ENCODE results near the gene MGMT. TPM values are rescaled to one million over a fixed set of nuclear protein-coding genes. Genes with fewer than 3 reads are reported as not detected.

Gene MGMT
- total RNA-seq, 2 experiments from 2014 or later: 15.4 to 16.7 TPM

DNA sequence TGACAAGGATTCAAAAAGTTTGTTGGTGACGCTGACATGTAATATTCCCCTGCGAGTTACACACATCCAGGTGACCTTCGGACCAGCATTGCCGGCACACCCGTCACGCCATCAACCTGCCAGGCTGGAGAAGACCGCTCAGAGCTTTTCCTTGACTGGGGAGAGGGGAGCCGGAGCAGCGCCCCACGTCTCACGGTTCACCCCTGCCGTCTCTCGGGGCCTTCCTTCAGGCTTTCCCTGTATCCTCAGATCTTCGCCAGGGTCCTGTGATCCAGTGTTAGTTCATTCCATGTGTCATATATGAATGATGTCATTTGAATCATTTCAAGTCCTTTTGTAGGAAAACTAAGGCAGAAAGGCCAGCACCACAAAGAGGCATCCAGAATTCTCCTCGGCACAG, 127.8 kb downstream of the MGMT start:
- no peak for DNase-seq
- Mint-ChIP-seq H3K27me3 (no peaks in the 10 kb centered on the region), H3K9me3 (peaks cover 36% of the 10 kb centered on the region), H3K36me3 (ENCODE audit: low read depth) (peaks cover 10% of the 10 kb centered on the region), H3K4me1 (no peaks in the 10 kb centered on the region), H3K4me3 (no peak overlapping the region), H3K27ac (no peak overlapping the region)
- CTCF ChIA-PET: no interaction called here
- POLR2A ChIA-PET: no interaction called here

DNA sequence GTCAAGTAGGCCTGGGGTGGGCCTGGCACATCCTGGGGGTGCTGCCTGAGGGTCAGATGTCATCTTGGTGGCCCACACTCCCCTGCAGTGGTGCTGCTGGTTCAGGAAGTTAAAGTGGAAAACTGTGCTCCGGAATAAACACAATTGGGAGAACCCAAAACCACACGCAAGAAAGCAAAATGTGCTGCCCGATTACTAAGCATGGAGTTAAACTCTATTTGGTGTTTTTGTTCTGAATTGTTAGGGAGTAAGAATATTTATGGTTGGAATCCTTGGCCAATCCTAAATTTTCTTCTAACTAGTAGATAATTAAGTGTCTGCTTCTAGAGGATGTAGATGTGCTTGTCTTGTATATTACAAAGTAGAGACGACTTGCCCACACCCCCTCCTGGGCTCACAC, 131.4 kb downstream of the MGMT start:
- POLR2A ChIA-PET: no interaction called here
- H3K4me1 Mint-ChIP-seq: no peaks in the 10 kb centered on the region

DNA sequence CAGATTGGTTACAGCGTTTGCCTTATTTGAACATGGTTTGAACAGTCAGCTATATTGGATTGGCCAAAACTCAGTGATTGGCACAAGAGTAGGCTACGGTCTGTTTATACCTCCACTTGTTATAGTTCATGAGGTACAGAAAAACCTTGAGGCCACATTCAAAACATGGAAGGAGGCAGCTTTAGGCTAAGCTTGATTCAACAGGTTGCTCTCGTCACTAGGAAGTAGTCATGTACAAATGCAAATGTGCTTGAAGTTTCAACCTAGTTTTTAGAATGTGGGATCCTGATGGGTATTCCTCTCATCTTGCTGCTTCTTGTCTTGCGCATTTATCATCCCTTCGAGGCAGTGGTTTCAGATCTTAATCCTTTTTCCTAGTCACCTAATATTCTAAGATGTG, 132.1 kb downstream of the MGMT start:
- H3K27me3 Mint-ChIP-seq: no peaks in the 10 kb centered on the region
- ChIA-PET POLR2A (no interaction called here), CTCF (no interaction called here)
- H3K27ac Mint-ChIP-seq: no peak overlapping the region
- H3K4me3 Mint-ChIP-seq: no peak overlapping the region
- H3K9me3 Mint-ChIP-seq: peaks cover 25% of the 10 kb centered on the region
- no peak for DNase-seq
- H3K4me1 Mint-ChIP-seq: no peaks in the 10 kb centered on the region
- H3K36me3 Mint-ChIP-seq (ENCODE audit: low read depth): no peaks in the 10 kb centered on the region

More for the DNA sequence above, 131.4 kb downstream of the MGMT start:
- Mint-ChIP-seq H3K4me3 (no peak overlapping the region), H3K36me3 (ENCODE audit: low read depth) (peaks cover 3% of the 10 kb centered on the region), H3K9me3 (peaks cover 31% of the 10 kb centered on the region), H3K27me3 (no peaks in the 10 kb centered on the region), H3K27ac (no peak overlapping the region)
- CTCF ChIA-PET: no interaction called here
- DNase-seq: no peak

DNA sequence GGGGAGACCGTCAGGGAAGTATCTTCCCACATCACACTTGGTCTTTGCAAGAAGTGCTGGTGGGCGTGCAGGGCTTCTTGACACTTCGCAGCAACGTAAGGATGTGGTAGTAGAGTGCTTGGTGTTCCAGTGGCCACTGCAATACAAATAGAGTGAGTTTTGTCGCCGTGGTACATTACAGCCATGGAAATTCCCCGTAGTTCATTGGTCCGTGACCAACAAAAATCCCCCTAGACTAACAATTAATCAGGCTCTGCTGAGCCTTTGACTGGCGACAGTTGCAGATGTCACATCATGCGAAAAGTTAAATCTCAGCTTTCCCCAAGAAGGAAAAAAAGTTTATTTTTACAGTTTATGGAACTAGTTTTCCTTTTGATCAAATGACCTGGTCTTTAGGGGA, 134.7 kb downstream of the MGMT start:
- H3K4me3 Mint-ChIP-seq: no peak overlapping the region
- CTCF ChIA-PET: no interaction called here

DNA sequence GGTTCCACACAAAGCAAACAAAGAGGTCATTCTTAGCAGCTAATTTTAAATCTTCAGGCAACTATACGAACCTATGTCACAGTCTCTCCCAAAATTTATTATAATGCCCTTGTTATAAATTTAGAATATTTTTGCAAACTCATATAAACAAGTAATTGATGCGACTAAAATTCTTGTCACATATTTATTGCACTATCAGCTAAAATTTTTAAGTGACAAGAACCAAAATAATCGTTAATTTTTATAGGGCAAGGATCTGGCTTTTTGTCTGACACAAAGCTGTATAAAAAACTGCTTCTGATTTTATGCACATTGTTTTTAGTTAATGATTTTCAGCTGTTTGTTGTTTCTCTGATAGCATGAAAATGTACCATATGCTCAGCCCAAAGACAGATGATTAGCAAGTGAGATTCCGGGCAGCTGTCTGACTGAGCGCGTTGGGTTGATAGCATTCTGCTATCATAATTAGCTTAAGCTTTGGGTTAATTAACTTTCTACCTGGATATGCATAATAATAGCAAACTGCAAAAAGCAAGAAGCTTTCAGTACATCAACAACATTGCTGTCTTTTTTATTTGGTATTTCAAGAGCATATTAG, 136.0 kb downstream of the MGMT start:
- no peak overlapping the region for H3K4me3 Mint-ChIP-seq
- no peaks in the 10 kb centered on the region for H3K27me3 Mint-ChIP-seq
- H3K27ac Mint-ChIP-seq: no peak overlapping the region
- H3K36me3 Mint-ChIP-seq (ENCODE audit: low read depth): peaks cover 3% of the 10 kb centered on the region
- no peaks in the 10 kb centered on the region for H3K4me1 Mint-ChIP-seq
- POLR2A ChIA-PET: no interaction called here
- no peak for DNase-seq
- CTCF ChIA-PET: no interaction called here
- peaks cover 4% of the 10 kb centered on the region for H3K9me3 Mint-ChIP-seq

More for the DNA sequence above, 134.7 kb downstream of the MGMT start:
- H3K27ac Mint-ChIP-seq: no peak overlapping the region
- no peaks in the 10 kb centered on the region for H3K36me3 Mint-ChIP-seq (ENCODE audit: low read depth)
- peaks cover 9% of the 10 kb centered on the region for H3K9me3 Mint-ChIP-seq
- no peaks in the 10 kb centered on the region for H3K27me3 Mint-ChIP-seq
- no peak for DNase-seq
- POLR2A ChIA-PET: no interaction called here
- no peaks in the 10 kb centered on the region for H3K4me1 Mint-ChIP-seq

DNA sequence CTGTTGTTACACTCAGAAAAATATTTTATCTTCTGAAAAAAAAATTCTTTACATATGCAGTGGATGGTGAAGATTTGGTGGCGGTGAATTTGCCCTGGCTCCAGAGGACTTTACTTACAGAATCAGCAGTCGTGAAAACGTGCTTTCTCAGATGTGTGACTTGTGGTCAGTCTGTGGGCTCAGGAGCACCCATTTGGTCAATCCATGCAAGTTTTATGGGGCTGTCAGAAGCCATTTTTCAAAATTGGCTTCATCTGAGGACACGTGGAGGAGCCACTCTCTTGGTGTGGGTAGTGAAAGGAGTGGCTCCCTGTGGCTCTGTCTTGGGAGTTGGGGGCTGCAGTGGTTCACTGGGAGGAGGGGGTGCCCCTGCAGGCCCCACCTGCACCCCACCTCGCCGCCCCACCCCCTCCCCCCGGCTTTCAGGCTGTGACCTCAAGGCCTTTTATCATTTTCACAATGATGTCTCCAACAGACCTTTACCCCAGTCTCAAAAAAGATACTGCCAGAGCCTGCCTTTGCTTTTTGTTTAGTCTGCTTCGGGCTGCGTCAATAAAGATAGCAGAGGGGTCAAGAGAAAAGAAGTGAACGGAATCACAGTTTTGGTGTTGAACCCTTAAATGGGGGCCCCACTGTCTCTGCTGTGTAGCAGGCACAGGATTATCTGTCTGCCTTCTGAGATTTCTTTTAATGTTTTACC, 137.4 kb downstream of the MGMT start:
- no peak overlapping the region for H3K27ac Mint-ChIP-seq
- no peaks in the 10 kb centered on the region for H3K27me3 Mint-ChIP-seq
- no peak for DNase-seq
- no peak overlapping the region for H3K4me3 Mint-ChIP-seq
- ChIA-PET POLR2A (no interaction called here), CTCF (no interaction called here)
- no peaks in the 10 kb centered on the region for H3K4me1 Mint-ChIP-seq
- peaks cover 3% of the 10 kb centered on the region for H3K36me3 Mint-ChIP-seq (ENCODE audit: low read depth)
- H3K9me3 Mint-ChIP-seq: peaks cover 2% of the 10 kb centered on the region

DNA sequence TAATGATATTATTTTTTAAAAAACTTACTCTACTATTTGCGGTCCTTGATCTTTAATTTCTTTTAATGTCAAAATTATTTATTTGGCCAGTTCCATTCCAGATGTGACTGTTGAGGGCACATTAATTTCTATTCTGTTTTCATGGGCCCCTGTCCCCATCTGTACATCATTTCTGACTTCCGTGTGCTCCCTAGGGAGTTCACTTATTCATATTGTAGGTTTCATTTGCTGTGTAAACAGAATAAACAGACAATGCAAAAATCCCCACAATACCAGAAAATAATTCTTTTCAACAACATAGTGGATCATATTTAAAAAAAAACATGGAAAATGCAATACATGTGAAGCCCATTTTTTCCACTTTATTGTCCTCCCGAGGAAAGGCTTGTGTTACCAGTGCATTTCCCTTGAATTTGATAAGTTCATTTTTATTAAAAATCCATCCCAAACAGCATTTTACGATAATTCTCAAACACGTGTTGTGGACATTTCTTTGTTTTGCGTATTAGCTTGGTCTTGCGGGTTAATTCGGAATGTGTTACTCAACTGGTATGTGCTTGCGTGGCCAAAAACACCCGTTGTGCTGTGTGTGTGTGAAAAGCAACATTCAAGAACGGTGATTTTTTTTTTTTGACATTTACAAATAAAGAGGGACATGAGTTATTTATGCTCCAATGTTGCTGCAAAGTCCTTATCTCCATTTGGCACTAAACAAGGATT, 138.4 kb downstream of the MGMT start:
- peaks cover 3% of the 10 kb centered on the region for H3K36me3 Mint-ChIP-seq (ENCODE audit: low read depth)
- no peaks in the 10 kb centered on the region for H3K27me3 Mint-ChIP-seq
- no peaks in the 10 kb centered on the region for H3K9me3 Mint-ChIP-seq
- no peak overlapping the region for H3K27ac Mint-ChIP-seq
- POLR2A ChIA-PET: no interaction called here
- H3K4me3 Mint-ChIP-seq: no peak overlapping the region
- no peaks in the 10 kb centered on the region for H3K4me1 Mint-ChIP-seq
- CTCF ChIA-PET: no interaction called here
- no peak for DNase-seq

DNA sequence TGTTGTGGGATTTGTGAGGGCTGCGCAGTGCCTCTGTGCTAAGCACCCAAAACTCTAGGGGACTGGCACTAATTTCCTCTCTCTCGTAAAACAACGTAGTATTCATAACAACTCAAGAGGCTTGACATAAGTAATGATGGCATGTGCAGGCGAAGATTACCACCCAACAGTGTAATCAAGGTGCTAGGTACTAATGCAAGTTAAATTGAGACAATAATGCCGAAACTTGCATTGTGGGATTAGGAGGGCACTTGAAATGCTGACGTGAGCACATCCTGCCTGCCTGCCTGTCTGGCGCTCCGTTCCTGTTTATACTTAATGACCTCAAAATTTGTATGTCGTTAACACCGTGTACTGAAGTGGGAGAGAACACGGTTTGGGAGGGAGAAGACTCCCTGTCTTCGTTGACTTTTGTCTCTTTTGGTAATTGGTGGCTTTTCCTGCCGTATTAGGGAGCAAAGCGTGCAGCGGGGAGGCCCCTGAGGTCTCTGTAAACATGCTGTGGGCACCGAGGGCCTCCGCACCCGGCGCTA, 139.0 kb downstream of the MGMT start:
- CTCF ChIA-PET: no interaction called here
- no peaks in the 10 kb centered on the region for H3K4me1 Mint-ChIP-seq
- no peak overlapping the region for H3K27ac Mint-ChIP-seq
- H3K27me3 Mint-ChIP-seq: no peaks in the 10 kb centered on the region
- no peak for DNase-seq
- H3K4me3 Mint-ChIP-seq: no peak overlapping the region
- peaks cover 3% of the 10 kb centered on the region for H3K36me3 Mint-ChIP-seq (ENCODE audit: low read depth)
- POLR2A ChIA-PET: no interaction called here
- H3K9me3 Mint-ChIP-seq: no peaks in the 10 kb centered on the region

DNA sequence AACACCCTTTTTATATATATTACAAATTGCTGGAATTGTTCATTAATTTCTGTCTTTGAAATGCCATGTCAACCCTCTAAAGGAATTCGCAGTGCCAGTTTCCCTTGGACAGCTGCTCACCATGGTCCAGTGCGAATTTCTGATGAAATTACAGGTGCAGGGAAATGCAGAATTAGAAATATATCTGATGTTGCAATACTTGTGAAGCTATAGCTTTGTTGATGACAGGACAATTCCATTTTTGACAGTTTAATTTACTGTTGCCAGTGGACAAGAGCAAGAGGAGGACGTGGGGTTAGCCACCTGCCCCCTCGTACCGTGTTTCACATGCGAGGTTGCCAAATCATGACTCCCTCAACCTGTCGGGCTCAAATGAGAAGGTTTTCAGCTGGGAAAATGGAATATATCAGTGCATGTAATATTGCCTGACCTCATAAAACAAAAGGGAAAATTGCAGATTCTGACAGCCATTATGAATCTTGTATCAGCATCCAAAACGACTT, 140.6 kb downstream of the MGMT start:
- DNase-seq: no peak
- Mint-ChIP-seq H3K9me3 (no peaks in the 10 kb centered on the region), H3K4me3 (no peak overlapping the region), H3K4me1 (no peaks in the 10 kb centered on the region), H3K36me3 (ENCODE audit: low read depth) (peaks cover 3% of the 10 kb centered on the region), H3K27ac (no peak overlapping the region), H3K27me3 (no peaks in the 10 kb centered on the region)
- ChIA-PET CTCF (no interaction called here), POLR2A (no interaction called here)

DNA sequence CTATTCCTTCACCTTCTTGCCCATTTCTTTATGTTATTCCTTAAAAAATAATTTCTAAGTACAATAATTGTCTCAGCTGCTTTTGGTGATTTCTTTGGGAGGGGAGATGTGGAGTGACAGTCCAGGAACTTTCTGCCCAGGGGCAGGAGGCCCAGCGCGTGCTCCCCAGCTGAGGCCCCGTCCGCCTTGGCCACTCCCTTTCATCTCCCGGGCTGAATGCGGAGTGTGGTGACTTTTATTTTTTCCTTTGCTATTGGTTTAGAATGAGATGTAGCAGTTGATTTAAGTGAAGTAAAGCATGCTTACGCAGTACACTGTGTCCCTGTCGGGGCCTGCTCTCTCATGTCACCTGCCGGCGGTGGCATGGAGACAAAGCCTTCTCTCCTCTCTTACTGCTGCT, 141.6 kb downstream of the MGMT start:
- Mint-ChIP-seq H3K4me1 (no peaks in the 10 kb centered on the region), H3K36me3 (ENCODE audit: low read depth) (peaks cover 3% of the 10 kb centered on the region), H3K4me3 (no peak overlapping the region), H3K9me3 (no peaks in the 10 kb centered on the region), H3K27me3 (no peaks in the 10 kb centered on the region), H3K27ac (no peak overlapping the region)
- no peak for DNase-seq
- ChIA-PET POLR2A (no interaction called here), CTCF (no interaction called here)

DNA sequence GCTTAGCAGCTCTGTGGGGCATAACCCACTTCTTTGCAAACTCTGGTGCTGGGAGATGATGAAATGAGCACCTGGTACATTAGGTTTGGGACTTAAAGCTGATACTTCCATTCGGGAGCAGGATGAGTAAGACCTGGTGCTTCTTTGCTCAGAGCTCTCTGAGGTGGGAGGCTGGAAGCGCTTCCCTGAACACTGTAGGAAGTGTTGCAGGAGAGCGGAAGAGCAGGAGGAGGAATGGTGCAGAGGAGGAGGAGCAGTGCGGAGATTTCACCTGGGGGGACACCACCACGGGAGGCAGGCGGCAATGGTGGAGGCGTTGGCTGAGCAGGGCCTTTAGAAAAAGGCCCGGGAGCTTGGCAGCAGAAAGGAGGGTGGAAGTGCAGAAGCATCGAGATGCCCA, 142.5 kb downstream of the MGMT start:
- H3K4me1 Mint-ChIP-seq: no peaks in the 10 kb centered on the region
- H3K27me3 Mint-ChIP-seq: no peaks in the 10 kb centered on the region
- H3K4me3 Mint-ChIP-seq: no peak overlapping the region
- no peaks in the 10 kb centered on the region for H3K9me3 Mint-ChIP-seq
- ChIA-PET CTCF (no interaction called here), POLR2A (no interaction called here)
- H3K36me3 Mint-ChIP-seq (ENCODE audit: low read depth): peaks cover 3% of the 10 kb centered on the region
- no peak overlapping the region for H3K27ac Mint-ChIP-seq
- no peak for DNase-seq

DNA sequence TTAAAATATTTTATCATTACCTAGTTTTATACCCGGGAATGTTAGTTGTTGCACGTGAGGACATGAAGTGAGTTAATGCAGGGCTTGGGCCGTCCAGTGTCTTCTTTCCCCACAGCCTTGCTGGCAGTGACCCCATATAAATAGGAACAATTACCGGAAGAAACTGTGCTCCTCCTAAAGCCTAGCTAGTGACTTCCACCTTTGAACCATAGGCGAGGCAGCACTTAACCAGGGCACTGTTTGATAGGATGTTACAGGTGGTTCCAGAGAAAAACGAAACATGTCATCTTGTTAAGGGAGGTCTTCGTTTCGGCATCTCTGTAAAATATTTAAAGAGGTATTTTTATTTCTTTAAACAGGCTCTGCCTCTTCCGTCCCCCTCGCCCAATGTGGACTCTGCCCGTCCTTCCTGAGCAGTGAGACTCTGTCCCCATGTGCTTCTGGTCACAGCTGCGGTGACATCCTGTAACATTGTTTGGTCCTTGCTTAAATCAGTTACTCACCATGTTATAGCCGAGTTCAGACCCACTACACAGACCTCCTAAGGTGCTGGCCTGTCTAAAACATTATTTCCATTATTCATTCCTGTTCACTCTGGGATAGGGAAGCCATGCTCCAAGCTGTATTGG, 145.6 kb downstream of the MGMT start:
- Mint-ChIP-seq H3K4me3 (no peak overlapping the region), H3K36me3 (ENCODE audit: low read depth) (no peaks in the 10 kb centered on the region), H3K4me1 (no peaks in the 10 kb centered on the region), H3K27me3 (no peaks in the 10 kb centered on the region), H3K9me3 (peaks cover 3% of the 10 kb centered on the region), H3K27ac (no peak overlapping the region)
- CTCF ChIA-PET: no interaction called here
- DNase-seq: no peak
- POLR2A ChIA-PET: no interaction called here

DNA sequence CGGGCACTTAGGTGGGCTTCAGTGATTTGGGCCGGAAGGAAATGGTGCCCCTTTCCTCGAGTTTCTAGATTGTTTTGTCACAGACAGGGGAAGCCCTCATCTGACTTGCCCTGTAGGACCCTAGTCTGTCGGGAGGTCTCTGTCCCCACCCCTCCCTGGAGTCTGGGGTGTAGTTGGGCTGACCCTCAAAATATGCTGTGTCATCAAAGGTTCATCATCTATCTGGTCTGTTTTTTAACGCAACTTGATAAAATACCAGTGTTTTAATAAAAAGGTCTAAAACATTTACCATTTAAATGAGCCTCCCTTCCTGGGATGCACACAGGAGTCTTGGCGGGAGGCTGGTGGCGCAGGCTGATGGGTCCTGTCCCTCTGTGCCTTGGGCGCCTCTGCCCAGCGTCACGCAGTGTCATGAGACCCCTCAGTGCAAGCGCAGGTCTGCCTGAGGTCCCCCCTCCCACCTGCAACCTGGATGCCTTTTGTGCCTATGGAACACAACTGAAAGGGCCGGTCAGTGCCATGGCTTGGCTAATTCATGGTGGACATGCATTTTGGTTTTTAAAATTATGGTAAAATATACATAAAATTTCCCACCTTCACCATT, 146.4 kb downstream of the MGMT start:
- H3K9me3 Mint-ChIP-seq: peaks cover 3% of the 10 kb centered on the region

More for the DNA sequence above, 146.4 kb downstream of the MGMT start:
- H3K36me3 Mint-ChIP-seq (ENCODE audit: low read depth): no peaks in the 10 kb centered on the region
- CTCF ChIA-PET: no interaction called here
- H3K27ac Mint-ChIP-seq: no peak overlapping the region
- DNase-seq: no peak
- no peak overlapping the region for H3K4me3 Mint-ChIP-seq
- H3K4me1 Mint-ChIP-seq: no peaks in the 10 kb centered on the region
- POLR2A ChIA-PET: no interaction called here
- H3K27me3 Mint-ChIP-seq: no peaks in the 10 kb centered on the region
